Rectal smooth muscle tissue (tissue), 1 donor: Measurements from ENCODE around the gene TRA2B.
A peak's percentile ranks its signal among the peaks of the same experiment; 100 is the strongest.

Experiments used
- H3K27ac ChIP-seq: one replicate; pipeline ENCODE4 v1.7.0; 2013; ENCODE audit warnings: low read depth, low read length, inconsistent platforms
- H3K27me3 ChIP-seq: one replicate; pipeline ENCODE4 v1.7.0; 2013; ENCODE audit warnings: low read length; ENCODE audit not compliant: control insufficient read depth, insufficient read depth
- H3K36me3 ChIP-seq: one replicate; pipeline ENCODE4 v1.7.0; 2013; ENCODE audit warnings: low read length; ENCODE audit not compliant: control insufficient read depth, insufficient read depth
- H3K4me1 ChIP-seq: one replicate; pipeline ENCODE4 v1.7.0; 2013; ENCODE audit warnings: low read length; ENCODE audit not compliant: control insufficient read depth, insufficient read depth
- H3K4me3 ChIP-seq: one replicate; pipeline ENCODE4 v1.7.0; 2013; ENCODE audit warnings: low read length
- H3K9ac ChIP-seq: one replicate; pipeline ENCODE4 v1.7.0; 2013; ENCODE audit warnings: low read length

The TRA2B gene

DNA sequence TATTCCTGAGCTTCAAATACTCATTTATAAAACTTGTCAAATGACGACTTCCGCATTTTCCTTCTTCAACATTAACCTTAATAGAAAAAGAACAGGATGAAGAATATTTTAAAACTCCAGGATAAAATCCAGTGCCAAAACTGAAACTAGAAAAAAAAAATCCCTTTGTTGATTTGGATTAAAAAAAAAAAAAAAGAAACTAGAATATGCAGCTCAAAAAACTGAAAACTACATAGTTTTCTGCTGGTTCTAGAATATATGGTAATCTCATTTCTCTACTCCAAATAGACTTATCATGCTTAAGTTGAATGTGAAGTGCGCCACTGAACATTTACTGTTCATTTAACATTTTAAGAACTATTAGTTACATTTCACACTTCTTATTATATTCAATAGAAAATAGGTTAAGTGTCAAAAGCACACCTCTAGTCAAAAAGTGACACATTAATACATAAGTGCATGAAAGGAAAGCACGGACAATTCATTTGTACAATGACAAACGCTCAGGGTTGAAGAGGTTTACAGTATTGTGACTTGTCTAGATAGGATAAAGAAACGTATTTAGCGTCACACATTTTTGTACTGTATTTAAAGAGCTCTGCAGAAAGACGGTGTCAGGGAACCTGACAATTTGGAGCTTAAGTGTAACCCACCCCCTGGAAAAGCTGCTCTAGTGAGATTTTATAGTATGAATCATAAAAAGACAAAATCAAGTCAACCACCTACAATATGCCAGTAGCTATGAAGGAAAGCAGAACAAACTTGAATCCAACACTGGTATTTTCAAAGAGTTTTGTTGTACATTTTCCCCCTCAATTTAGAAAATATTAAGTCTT lies 5.8 kb downstream of the TRA2B start:
- H3K4me1 ChIP-seq, result peaks cover 46% of the 10 kb centered on the region
- no peaks in the 10 kb centered on the region for H3K36me3 ChIP-seq
- H3K9ac ChIP-seq, result no peak overlapping the region
- H3K27me3 ChIP-seq, result no peaks in the 10 kb centered on the region
- no peak overlapping the region for H3K27ac ChIP-seq
- H3K4me3 ChIP-seq, result peak overlapping the region; percentile 10

DNA sequence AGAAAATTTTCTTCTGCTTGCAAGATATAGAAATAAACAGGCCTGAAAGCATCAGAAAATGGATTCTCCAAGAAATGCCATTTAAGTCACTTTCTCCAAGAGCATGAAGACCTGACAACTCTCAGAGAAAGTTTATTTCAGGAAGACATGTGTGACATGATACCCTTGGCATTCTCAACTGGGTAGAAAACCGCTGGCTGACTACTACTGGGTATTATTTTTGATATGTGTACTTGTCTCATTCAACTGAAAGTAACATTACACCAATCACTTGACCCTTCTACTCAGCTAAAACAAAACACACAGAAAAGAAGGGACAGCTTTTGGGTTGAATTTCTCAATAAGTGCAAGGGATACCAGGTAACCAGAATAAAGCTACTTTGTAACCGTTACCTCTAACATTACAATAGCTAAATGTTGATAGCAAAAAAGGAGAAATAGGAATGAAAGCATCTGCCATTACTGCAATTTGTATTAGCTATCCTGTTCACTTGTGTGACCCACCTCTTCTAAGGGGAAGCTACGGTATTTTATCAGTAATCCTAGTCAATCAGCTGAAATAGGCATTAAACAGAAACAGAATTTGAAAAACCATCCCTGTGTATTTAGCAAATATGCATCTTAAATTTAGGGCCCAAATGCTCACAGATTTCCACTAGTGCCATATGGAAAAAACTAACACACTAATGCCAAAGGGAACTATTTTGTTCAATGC lies 7.3 kb downstream of the TRA2B start:
- Histone ChIP-seq H3K4me3 (no peak overlapping the region), H3K36me3 (no peaks in the 10 kb centered on the region), H3K9ac (no peak overlapping the region), H3K27me3 (no peaks in the 10 kb centered on the region), H3K4me1 (peaks cover 46% of the 10 kb centered on the region), H3K27ac (no peak overlapping the region)

DNA sequence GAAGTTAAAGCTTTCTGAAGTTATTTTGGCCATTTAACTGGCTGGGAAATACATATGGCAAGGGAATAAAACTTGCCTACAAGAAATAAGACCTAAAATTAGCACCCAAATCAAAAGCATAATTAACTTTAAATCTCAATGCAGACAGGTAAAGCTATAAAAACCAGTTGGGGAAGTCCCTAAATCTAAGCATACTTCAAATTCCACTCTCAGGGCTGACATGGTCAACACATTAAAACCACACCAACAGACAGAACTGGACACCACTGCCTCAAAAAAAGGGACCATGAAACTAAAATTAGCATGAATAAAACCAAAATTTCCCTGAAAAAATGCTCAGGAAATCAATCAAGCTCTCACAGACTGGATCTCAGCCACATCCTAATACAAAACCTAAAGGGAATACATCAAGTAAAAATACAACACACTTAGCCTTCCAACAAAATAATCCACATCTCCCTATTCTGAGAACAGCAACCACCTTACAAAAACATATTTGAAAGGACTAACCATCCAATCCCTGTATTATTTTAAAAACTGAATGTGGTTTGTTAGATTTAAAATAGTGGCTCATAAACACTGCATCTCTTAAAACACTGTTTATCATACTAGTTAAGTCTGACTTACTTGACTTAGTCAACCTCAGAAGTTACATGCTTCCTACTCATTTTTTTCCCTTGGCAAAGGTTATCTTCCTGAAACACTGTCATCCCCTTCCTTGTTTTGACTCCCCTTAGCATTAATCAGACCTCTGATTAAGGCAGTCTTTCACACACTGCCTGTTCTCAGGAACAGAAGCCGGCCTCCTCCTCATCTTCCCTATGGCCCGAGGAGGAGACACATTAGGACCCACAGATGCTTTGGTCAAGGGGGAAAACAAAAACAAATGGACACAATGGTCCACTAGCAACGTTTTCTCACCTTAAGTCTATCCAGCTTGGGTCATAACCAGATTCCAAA lies 8.3 kb downstream of the TRA2B start:
- peaks cover 42% of the 10 kb centered on the region for H3K4me1 ChIP-seq
- peaks cover 2% of the 10 kb centered on the region for H3K36me3 ChIP-seq
- H3K27me3 ChIP-seq, result no peaks in the 10 kb centered on the region
- no peak overlapping the region for H3K27ac ChIP-seq
- H3K4me3 ChIP-seq, result peak overlapping the region; percentile 14
- H3K9ac ChIP-seq, result no peak overlapping the region

DNA sequence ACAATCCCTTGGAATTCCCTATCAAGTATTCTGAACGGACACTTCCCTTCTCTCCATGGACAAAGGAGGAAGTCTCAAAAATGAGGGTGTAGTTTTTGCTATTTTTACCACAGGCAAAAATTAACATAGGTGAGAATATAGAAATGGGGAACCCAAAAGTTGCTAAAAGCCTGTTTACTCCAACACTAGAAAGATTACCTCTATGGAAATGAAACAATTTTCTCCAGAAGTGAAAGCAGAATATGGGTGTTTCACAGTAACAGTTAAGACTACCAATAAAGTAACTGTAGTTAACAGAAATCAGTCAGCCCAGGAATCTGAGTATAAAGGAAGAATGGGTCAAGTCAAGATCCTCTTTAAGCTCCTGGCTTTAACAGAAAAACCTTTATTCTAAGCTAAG lies 9.3 kb downstream of the TRA2B start:
- Histone ChIP-seq H3K9ac (no peak overlapping the region), H3K36me3 (peaks cover 5% of the 10 kb centered on the region), H3K4me1 (peaks cover 39% of the 10 kb centered on the region), H3K4me3 (peak overlapping the region; percentile 14), H3K27me3 (no peaks in the 10 kb centered on the region), H3K27ac (no peak overlapping the region)

DNA sequence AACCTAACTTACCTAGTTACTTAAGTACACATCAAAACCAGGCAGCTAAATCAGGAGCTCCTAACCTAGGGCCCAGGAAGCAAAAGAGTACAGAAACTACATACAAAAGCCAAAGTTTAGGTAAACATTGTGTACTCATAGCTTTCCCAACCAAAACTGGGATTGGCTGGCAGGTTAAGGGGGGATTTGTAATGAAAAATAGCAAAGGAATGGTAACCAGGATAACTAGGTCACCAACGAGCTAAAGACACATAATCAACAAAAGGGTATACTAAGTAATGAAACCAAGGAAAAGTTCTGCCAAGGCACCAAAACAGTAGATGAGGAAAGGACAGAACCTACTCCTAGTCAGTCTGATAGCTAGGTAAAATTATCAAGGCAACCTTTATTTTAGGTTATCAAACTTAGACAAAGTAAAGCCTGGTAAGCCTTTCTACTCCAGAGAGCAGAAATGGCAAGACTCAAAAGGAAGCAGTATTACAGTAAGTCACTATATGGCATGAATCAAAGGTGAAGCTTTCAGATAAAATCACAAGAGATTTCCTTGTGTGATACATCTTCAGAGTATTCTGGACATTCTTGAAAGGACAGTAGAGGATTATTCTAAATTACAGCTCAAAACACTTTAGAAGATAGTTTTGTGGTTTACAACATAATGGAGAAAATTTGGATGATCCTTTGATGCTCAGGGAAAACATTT lies 10.2 kb downstream of the TRA2B start:
- no peak overlapping the region for H3K9ac ChIP-seq
- H3K27ac ChIP-seq, result no peak overlapping the region
- H3K27me3 ChIP-seq, result no peaks in the 10 kb centered on the region
- H3K4me1 ChIP-seq, result peaks cover 34% of the 10 kb centered on the region
- peaks cover 13% of the 10 kb centered on the region for H3K36me3 ChIP-seq
- H3K4me3 ChIP-seq, result peak overlapping the region; percentile 28

DNA sequence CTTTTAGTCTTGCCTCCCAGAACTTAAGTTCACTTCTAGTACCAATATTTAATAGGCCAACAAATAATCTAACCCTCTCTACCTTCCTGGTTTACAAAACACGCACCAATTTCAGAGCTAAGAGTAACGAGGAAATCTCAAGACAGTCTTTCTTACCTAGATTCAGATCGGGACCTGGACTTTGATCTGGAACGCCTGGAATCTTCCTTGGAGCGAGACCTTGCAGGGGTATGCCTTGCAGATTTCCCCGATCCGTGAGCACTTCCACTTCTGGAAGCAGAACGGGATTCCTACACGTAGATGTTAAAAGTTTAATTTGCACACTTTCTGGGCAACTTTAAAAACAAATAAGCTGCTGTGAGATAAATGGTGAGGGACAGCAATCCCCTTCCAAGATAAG lies 11.4 kb downstream of the TRA2B start:
- no peak overlapping the region for H3K9ac ChIP-seq
- peak overlapping the region; percentile 25 for H3K4me3 ChIP-seq
- H3K36me3 ChIP-seq, result peaks cover 19% of the 10 kb centered on the region
- no peaks in the 10 kb centered on the region for H3K27me3 ChIP-seq
- H3K27ac ChIP-seq, result no peak overlapping the region
- peaks cover 33% of the 10 kb centered on the region for H3K4me1 ChIP-seq

DNA sequence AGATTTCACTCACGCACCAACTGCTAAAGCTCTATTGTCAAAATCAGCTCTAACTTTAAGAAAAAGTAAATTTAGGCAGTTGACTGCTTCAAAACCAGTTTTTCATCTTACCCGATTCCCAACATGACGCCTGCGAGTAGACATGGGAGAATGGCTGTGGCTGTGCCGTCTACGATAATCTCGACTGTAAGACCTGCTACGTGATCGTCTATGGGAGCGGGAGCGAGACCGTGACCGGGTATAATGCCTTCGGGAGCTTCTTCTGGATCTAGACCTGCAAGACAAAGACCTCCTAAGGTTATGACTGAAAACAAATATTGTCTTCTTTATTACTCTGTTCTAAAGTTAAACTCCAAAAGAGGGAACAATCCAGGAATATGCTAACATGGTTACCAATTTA lies 12.5 kb downstream of the TRA2B start:
- Histone ChIP-seq H3K9ac (no peak overlapping the region), H3K4me3 (no peak overlapping the region), H3K4me1 (peaks cover 22% of the 10 kb centered on the region), H3K27me3 (no peaks in the 10 kb centered on the region), H3K27ac (no peak overlapping the region), H3K36me3 (peaks cover 24% of the 10 kb centered on the region)

DNA sequence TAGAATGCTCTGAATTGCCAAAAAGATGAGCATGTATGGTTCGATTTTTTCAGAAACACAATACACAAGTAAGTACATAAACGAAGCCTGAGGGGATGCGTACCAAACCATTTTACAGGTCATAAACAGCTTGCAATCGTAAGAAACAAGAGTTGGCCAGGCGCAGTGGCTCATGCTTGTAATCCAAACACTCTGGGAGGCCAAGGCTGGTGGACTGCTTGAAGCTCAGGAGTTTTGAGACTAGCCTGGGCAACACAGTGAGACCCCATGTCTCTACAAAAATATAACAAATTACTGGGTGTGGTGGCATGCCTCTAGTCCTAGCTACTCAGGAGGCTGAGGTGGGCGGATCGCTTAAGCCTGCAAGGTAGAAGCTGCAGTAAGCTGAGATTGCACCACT lies 13.4 kb downstream of the TRA2B start:
- peaks cover 14% of the 10 kb centered on the region for H3K4me1 ChIP-seq
- no peak overlapping the region for H3K27ac ChIP-seq
- H3K4me3 ChIP-seq, result no peak overlapping the region
- H3K27me3 ChIP-seq, result no peaks in the 10 kb centered on the region
- peaks cover 26% of the 10 kb centered on the region for H3K36me3 ChIP-seq
- H3K9ac ChIP-seq, result no peak overlapping the region

DNA sequence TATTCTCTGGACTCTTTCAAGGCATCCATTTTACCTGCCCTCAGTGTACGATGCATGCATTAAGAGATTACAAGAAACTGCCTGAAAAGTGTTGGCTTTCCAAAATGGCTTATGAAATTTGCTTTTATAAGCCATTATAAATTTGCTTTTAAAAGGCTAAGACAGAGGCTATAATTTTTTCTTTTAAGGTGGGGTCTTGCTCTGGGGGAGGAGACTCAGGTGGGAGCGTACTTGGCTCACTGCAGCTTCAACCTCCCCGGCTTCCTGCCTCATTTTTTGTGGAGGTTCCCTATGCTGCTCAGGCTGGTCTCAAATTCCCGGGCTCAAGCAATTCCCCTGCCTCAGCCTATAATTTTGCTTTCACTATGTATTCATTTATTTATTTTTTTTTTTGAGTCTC lies 17.6 kb downstream of the TRA2B start:
- Histone ChIP-seq H3K27ac (no peak overlapping the region), H3K27me3 (no peaks in the 10 kb centered on the region), H3K4me1 (no peaks in the 10 kb centered on the region), H3K9ac (no peak overlapping the region), H3K36me3 (peaks cover 42% of the 10 kb centered on the region), H3K4me3 (no peak overlapping the region)

DNA sequence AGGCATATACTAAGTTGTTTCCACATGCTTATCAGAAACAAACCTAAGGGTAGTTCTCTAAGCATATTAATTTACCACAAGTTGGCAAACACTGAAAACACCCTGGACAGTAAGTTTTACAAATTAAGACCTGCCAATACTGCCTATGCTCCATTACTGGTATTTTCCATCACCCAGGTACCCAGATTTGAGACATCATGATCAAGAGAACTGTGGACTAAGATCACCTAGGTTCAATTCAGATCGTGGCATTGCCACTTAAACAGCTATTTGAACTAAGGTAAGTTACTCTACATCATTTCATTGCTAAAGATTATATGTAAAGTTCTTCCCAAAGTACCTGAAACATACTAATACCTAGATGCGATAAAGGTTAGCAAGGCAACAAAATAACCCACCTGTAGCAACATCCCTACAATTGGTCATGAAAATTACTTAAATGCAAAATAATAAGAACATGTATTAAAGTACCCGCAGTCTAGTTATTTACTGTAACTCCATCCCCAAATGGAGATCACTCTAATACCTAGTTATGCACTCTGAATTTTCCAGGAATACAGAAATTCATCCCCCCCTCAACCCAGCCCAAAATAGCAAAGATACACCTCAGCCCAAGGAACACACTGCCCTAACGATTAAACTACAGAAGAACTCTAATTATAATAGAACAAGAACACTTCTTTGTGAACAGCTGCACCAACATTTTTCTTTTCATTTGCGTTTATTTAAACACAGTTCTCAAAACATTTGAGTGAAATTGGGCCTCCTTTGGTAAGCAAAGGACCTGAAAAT lies 21.6 kb downstream of the TRA2B start:
- peaks cover 21% of the 10 kb centered on the region for H3K36me3 ChIP-seq
- no peak overlapping the region for H3K9ac ChIP-seq
- no peaks in the 10 kb centered on the region for H3K27me3 ChIP-seq
- H3K4me1 ChIP-seq, result no peaks in the 10 kb centered on the region
- H3K27ac ChIP-seq, result no peak overlapping the region
- no peak overlapping the region for H3K4me3 ChIP-seq

DNA sequence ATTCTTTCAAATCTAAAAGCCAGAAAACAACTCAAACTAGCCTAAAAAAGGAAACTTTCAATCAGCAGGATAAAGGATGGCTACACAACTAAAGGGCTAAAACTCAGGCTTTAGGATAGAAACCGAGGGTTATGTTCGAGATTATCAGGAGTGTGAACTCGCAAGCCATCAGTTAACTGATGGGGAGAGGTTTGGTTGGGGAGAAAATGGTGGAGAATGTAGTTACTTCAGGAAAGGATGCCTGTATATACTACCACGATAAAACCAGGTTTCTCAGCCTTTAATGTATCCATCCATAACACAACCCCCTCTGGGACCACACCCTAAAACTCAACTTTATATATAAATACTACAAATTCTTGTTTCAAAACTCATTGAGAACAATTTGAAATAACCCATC lies 22.2 kb downstream of the TRA2B start:
- Histone ChIP-seq H3K9ac (no peak overlapping the region), H3K36me3 (peaks cover 21% of the 10 kb centered on the region), H3K4me1 (no peaks in the 10 kb centered on the region), H3K4me3 (no peak overlapping the region), H3K27me3 (no peaks in the 10 kb centered on the region), H3K27ac (no peak overlapping the region)
